A549 (cell line): Measurements from ENCODE around the gene MSMB. TPM values are rescaled to one million over a fixed set of nuclear protein-coding genes. Genes with fewer than 3 reads are reported as not detected.

Experiments used
- polyA plus RNA-seq, 4 experiments: library from polyadenylated mRNA; depleted of rRNA in 3 of 4; stranded (reverse); fragments of >200 nt; fragmentation: RNase III in 1 of 4; extraction: RNeasy Plus Mini Kit Qiagen cat#74134 plus additional on column Dnase treatment in 1 of 4; gene quantifications; 2 replicates in 3 of 4; 3 replicates in 1 of 4; pipeline ENCODE4 v1.2.3, GENCODE V29; 2011 to 2017
- small RNA-seq, 6 experiments: library from RNA; depleted of rRNA; stranded (forward); fragments of <200 nt; gene quantifications; one replicate each; pipeline ENCODE3, GENCODE V24; 2012

The MSMB gene
- polyA plus RNA-seq, 2 of the 4 experiments (the other 2 are of a cell fraction), result 0.26 TPM; not detected in 1

Small RNA genes lying within 50 kb of the gene (small RNA-seq; reads per million reads assigned to genes)
- gene SNORA74C-1, result 0 reads per million in 6 experiments

Other genes starting within 250 kb of the MSMB start
- gene AGAP4, start 198.8 kb downstream of the MSMB start, polyA plus RNA-seq (2011; rRNA removed), result 12.2 TPM in 2 replicates
- gene AGAP4, start 198.8 kb downstream of the MSMB start, polyA plus RNA-seq (2017; fragmentation: RNase III; extraction: RNeasy Plus Mini Kit Qiagen cat#74134 plus additional on column Dnase treatment), result 6.3 to 7.7 TPM (median 6.4 TPM) in 3 replicates
- 176 and 202 TPM in 2 replicates for gene TIMM23, start 73.8 kb downstream of the MSMB start, polyA plus RNA-seq (2011; rRNA removed)
- 133 to 148 TPM (median 134 TPM) in 3 replicates for gene TIMM23, start 73.8 kb downstream of the MSMB start, polyA plus RNA-seq (2017; fragmentation: RNase III; extraction: RNeasy Plus Mini Kit Qiagen cat#74134 plus additional on column Dnase treatment)
- gene NCOA4, start 15.6 kb downstream of the MSMB start, polyA plus RNA-seq (2011; rRNA removed), result 112 and 119 TPM in 2 replicates
- 67.6 to 72.1 TPM (median 71.2 TPM) in 3 replicates for gene NCOA4, start 15.6 kb downstream of the MSMB start, polyA plus RNA-seq (2017; fragmentation: RNase III; extraction: RNeasy Plus Mini Kit Qiagen cat#74134 plus additional on column Dnase treatment)
- 0.09 and 0.26 TPM in 2 replicates for gene ANTXRL, start 240.7 kb upstream of the MSMB start, polyA plus RNA-seq (2011; rRNA removed)
- 0.13 to 0.30 TPM (median 0.25 TPM) in 3 replicates for gene ANTXRL, start 240.7 kb upstream of the MSMB start, polyA plus RNA-seq (2017; fragmentation: RNase III; extraction: RNeasy Plus Mini Kit Qiagen cat#74134 plus additional on column Dnase treatment)